NCI-H2107 (cell line): Measurements from ENCODE around the gene PIK3CA.
"Not testable (repeated sequence)": the region's sequence is repeated elsewhere in the genome, so short reads cannot be mapped to it uniquely, and the experiment has no call there.

Source experiments
- DNase-seq: peaks from one replicate; lab custom pipeline; 2025; lab: John Stamatoyannopoulos, UW

PIK3CA gene

DNA sequence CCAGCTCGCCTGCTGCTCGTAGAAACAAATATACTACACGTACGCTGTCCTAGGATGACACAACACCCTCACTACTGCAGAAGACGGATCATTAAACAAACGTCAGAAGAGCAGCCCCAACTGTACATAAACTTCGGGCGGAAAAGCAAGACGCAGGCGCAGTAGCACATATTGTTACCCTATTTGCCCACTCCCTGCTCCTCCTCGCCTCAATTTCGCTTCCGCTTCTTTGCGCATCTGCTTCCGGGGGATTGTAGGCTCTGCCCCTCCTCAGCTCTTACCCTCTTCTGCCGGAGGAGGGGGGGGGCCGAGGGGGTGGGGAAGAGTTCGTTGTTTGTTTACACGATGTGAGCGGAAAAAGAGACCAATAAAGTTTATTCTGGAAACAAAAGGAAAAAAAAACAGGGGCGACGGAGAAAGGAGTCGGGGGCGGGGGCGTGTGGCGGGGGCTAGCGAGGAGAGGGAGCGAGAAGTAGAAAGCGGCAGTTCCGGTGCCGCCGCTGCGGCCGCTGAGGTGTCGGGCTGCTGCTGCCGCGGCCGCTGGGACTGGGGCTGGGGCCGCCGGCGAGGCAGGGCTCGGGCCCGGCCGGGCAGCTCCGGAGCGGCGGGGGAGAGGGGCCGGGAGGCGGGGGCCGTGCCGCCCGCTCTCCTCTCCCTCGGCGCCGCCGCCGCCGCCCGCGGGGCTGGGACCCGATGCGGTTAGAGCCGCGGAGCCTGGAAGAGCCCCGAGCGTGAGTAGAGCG is at the start of gene PIK3CA:
Gene PIK3CA (plus strand): TSS at position 485 of the 743 bp plus-strand sequence. CDS start 50,469 bp downstream, outside the sequence.
- peak; percentile 99 for DNase-seq

DNA sequence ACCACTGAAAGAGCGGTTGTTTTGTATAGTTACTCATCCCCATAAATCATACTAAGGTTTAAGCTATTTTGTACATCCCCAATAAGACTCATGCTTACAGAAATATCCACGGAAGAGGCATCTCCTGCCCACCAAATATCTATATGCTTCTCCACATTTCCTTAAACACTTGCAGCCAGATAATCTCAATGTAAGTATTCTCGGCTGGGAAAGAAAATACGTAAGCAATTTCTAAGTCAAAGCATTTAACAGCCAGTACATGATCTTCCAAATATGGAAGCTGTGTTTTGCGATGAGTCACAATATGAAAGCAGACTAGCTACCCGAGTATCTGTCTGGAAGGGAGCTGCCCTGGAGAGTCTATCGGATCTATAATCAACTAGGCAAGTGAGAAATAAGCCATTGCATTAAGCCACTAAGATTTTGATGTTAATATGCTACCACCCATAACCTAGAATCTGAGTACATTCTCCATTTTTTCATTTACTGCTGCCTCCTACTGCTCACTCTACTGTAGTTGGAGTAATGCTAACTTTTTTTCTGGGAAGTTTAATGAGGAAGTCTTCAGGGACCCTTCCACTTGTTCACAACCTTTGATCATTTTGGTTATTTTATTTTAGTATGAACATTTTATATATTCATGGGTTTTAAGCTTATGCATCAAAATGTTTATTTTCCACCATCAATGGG is 49.6 kb upstream of the PIK3CA start:
- DNase-seq: no peak

DNA sequence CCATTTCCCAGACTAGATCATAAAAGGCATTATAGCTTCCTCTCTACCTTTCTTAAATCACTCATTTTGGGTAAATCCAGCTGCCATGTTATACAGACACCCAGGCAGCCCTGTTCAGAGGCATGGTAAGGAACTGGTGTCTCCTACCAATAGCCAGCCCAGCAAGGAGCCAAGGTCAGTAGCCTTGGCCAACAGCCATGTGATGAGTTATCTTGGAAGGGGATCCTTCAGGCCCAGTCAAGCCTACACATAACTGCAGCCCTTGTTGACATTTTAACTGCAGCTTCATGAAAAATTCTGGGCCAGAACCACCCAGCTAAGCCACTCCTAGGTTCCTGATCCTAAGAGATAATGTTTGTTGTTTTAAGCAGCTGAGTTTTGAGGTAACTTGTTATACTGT is 47.5 kb upstream of the PIK3CA start:
- no peak for DNase-seq

DNA sequence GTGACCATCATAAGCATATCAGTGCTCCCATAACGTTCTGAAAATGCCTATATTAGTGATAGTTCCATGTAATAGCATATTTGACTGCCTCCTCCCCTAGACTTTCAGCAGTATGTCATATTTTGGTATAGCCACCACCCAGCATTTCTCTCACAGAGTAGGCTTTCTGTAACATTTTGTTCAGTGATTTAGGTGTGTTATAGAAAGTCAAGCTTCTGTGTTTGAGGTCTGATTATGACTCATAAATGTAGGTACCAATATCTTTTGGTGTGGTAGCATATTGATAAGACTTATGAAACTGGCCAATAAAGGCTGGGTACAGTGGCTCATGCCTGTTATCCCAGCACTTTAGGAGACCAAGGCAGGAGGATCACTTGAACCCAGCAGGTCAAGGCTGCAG is 42.3 kb upstream of the PIK3CA start:
- no peak for DNase-seq

DNA sequence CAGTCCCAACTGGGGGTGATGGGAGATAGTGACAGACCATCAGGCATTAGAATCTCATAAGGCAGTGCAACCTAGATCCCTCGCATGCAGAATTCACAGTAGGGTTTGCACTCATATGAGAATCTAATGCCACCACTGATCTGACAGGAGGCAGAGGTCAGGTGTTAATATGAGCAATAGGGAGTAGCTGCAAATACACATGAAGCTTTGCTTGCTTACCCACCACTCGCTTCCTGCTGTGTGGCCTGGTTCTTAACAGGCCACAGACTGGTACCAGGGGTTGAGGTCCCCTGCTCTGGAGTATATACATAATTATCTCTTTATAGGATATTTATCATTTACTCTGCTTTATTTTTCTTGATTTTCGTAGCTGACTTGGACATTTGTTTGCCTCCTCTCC is 40.5 kb upstream of the PIK3CA start:
- DNase-seq: no peak

DNA sequence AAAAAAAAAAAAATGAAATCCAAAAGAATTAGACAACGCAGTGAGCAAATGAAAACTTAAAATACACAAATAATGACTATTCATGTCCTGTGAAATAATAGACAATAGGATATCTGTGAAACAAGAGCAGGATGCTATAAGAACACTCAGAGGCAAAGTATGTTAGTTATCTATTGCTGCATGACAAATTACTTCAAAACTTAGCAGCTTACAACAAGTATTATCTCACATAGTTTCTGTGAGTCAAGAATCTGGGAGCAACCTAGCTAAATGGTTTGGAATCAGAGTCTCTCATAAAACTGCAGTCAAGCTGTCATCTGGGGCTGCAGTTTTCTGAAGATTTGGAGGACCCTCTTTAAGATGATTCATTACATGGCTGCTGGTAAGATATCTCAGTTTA is 40.1 kb upstream of the PIK3CA start:
- DNase-seq: no peak

DNA sequence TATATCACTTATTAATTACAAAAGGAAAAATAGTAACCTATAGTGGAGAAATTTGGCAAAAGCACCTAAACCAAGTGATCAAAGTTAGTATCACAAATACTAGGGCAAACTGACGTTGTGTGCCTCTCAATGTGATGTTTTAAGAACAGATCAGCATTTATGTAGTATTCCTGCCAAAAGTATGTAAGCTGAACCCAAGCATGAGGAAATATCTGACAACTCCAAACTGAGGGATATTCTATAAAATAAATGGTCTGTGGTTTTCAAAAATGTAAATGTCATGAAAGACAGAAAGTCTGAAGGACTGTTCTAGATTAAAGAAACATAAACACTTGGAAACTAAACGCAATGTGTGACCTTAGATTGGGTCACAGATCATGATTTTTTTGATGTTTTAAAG is 34.3 kb upstream of the PIK3CA start:
- DNase-seq: no peak

DNA sequence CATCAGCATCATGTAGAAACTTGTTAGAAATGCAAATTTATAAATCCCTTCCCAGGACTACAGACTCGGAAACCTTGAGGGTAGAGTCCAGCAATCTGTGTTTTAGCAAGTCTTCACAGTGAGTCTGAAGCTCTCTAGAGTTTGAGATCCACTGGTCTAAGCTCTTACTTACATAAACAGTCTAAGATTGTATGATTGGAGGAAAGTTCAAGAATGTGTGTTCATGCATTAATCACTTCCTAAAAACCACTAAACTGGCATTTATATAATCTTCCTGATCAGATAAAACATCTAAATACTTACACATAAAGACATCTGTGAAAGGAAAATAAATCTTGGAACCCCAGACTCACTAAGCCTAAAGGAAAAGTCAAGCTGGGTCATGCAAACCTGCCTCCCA is 32.7 kb upstream of the PIK3CA start:
- DNase-seq: not testable (repeated sequence)

DNA sequence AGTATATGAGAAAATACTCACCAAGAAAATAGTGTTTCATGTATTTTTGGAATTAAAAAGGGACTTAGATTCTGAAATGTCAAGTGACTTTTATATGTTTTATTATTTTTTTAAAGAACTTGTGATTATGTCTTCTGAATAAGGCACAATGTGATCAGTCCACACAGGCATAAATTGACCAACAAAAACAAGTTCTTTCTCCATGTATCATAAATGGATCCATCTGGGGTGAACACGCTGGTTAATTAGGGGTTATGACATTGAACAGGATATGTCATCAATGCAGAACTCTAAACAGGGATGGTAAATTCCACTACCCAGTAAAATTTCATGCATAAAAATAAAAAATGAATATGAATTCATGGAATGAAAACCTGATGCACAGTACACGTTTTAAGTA is 31.3 kb upstream of the PIK3CA start:
- no peak for DNase-seq

DNA sequence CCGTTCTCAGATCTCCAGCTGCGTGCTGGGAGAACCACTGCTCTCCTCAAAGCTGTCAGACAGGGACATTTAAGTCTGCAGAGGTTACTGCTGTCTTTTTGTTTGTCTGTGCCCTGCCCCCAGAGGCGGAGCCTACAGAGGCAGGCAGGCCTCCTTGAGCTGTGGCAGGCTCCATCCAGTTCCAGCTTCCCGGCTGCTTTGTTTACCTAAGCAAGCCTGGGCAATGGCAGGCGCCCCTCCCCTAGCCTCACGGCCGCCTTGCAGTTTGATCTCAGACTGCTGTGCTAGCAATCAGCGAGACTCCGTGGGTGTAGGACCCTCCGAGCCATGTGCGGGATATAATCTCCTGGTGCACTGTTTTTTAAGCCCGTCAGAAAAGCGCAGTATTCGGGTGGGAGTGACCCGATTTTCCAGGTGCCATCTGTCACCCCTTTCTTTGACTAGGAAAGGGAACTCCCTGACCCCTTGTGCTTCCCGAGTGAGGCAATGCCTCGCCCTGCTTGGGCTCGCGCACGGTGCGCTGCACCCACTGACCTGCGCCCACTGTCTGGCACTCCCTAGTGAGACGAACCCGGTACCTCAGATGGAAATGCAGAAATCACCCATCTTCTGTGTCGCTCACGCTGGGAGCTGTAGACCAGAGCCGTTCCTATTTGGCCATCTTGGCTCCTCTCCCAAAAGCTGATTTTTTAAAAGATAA is 15.8 kb upstream of the PIK3CA start:
- not testable (repeated sequence) for DNase-seq

DNA sequence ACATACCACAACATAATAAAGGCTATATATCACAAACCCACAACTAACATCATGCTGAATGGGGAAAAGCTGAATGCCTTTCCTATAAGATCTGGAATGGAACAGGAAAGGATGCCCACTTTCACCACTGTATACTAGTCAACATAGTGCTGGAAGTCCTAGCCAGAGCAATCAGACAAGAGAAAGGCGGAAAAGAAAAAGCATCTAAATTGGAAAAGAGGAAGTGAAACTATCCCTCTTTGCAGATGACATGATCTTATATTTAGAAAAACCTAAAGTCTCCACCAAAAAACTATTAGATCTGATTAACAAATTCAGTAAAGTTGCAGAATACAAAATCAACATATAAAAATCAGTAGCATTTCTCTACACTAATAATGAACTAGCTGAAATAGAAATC is 14.6 kb upstream of the PIK3CA start:
- no peak for DNase-seq

DNA sequence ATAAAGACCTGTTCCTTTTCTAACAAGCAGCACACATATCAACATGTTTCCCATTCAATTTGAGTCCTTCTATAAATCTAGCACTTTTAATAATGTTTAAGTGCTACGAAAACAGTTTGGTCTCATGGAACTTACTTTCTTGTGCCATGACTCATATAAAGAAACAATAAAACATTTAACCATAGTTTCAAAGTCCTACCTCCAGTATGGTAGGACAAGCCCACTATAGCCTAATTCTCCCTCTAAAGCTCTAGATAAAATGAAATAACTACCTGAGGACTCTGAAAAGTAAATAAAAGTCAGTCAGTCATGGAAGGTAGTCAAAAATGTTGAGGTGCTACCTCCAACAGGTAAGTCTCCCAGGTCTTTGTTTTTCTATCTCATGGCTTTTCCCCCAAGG is 12.0 kb upstream of the PIK3CA start:
- no peak for DNase-seq

DNA sequence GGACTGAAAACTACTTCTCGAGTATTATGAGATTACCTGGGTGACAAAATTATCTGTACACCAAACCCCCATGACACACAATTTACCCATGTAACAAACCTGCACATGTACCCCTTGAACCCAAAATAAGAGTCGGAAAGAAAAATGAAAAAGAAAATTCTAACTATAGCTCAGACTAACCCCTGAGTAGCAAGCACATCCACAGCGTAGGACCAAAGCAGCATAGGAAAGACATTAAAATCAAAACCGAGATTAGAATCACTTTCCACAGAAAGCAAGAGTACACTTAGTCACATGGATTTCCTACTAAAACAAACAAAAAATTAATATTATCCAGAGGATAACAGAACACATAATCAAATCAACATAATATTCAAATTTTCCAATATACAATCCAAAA is 6.3 kb upstream of the PIK3CA start:
- DNase-seq: no peak

DNA sequence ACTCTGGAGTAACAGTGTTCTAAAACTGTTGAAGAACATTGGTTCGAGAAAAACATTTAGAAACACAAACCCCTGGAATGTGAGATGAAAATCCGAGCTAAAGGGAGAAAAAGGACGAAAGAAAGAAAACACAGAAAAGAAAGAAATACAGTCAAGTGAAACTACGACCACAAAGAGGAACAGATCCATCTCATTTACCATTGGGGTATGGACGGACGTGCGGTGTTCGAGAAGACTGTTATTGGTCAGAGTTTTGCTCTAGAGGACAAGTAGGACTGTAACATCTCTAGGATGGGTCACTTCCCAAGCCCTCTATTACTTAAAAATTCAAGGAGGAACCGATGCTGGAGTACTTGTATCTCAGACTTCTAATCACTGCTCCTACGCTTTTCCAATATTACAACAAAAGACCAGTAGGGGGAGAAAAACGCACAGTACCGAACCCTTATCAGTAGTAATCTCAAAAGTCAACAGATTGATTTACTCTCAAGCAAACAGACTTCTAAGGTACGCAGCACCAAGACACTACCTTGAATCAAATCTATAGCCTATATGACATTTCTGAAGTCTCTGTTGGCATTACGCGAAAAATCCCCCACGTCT is 1.1 kb upstream of the PIK3CA start:
- peak; percentile 64 for DNase-seq

DNA sequence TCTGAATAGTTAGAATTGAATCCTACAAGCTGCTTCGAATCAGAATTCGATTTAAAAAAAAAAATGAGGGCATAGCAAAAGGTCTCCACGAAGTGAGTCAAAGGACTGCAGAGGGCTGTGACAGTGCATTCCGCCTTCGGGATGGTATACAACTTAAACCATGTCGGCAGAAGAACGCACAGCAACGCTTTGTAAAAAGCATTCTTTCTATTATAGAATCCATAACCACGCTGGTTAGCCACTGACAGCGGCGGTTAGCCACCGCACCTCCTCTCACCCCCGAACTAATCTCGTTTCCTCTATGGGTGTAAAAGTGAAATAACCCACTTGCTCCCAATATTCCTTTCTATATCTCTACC is 664 bp upstream of the PIK3CA start:
- no peak for DNase-seq

DNA sequence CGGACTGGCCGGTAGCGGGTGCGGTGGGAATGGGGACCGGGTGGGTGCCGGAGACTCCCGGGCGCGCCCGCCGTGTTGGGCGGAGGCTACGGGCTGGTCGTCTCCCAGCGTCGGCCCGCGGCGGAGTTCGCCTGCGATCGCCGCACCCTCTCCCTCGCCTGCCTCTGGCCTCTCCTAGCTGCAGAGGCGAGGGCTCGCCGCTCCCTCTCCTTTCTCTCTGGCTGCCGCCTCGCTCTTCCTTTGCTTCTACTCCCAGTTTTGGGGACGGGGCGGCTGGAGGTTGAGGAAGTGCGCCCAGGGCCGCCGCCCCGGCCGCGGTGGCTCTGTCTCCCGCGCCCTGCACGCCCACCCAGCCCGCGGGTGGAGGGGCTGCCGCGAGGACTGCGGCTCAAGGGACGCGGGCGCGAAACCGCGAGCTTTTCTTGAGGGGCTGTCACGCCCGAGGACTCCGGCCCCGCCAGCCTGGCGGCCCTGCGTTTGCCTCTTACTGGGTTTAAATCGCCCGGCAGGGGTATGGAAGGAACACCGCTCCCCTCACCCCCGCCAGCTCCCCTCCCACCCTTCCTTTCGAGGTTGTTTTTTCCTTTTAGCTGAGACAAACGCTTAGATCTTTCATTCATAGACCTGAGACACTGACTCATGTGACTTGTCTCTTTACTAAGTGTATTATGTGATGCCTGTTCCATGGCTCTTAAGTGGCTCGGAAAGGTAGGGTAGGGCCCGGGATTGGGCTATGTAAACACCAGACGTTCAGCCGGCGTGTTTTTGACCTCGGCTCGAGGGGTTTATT is 654 bp downstream of the PIK3CA start:
- DNase-seq: peak; percentile 79

DNA sequence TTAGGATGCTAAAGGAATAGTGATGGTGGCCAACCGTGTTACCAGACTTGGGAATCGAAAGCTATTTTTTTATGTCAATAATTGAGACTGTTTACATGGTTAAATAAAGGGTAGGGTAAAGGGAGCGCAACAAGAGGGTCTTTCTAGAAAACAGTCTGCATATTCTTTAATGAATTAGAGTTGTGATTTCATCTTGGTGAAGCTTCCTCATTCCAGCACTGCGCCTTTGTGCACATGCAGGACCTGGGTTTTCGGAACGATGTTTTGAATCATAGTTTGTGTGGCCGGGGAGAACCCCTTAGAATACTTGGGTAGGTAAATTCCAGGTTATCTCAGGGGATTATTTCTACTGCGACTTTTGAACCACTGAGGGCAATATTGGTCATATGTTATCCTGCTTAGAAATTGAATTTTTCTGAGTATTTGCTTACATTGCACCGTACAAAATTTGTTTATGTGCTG is 1.3 kb downstream of the PIK3CA start:
- no peak for DNase-seq

DNA sequence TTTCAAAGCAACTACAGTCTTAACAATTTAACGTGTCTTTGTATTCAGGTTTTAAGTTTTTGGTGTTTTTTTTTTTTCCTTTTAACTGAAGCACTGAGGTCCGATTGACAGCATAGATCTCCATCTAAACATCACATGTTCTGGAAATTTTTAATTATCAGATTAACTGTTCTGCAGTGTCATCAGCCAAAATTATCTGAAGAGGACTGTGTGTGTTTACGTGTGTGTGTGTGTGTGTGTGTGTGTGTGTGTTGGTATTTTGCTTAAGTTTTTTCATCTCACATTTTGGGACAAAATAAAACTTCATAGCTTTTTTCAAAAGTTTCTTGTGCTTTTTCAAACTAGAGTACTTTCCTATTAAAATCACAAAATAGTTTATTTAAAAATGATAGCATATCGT is 1.8 kb downstream of the PIK3CA start:
- no peak for DNase-seq

DNA sequence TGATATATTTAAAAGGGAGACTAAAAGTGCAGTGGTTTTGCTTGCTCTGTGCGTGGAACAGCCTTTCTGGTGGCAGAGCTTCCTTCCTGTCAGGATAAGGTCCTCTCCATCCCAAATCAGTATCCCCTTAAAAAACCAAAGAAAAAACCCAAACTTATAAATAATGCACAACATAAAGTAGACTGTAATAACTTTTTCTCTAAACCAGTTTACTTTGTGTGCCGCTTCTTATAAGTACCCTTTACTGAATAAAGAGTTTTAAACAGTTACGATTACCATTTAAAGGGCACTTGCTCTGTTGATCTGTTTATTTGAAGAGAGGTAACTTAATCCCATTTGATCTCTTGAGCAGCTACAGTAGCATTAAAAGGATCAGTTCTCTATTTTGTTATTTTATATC is 2.5 kb downstream of the PIK3CA start:
- no peak for DNase-seq

DNA sequence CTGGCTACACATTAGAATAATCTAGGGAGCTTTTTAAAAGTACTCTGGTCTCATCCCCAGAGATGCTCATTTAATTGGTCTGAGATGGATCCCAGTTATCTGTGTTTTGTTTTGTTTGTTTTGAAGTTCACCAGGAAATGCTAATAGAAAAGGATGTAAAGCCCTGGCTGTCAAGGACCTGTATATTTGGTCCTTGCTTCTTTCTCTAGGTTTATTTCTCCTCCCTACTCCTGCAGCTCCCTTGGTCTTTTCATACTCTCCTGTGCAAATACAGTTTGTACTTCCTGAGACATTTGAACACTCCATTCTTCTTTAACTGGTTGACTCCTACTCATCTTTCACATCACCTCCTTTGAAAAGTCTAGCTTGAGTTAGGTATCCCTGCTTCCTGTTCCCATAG is 3.3 kb downstream of the PIK3CA start:
- DNase-seq: no peak

DNA sequence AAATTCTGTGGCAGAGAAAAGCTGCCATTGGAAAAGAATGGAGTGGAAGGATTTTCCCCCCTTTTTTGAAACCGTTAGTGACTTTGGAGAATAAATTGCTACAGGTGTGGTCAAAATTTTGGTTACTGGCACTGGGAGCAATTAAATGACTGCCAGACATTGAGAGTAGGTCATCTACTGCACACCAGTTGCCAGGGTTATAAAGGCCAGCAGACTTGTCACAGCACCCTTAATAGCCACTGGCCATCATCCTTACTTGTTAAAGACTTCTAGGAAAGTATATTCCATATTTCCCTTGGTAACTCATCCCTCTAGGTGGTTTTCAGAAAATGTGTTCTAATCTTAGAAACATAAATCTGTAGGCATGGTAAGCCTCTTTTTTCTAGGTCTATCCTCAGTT is 8.0 kb downstream of the PIK3CA start:
- DNase-seq: no peak

DNA sequence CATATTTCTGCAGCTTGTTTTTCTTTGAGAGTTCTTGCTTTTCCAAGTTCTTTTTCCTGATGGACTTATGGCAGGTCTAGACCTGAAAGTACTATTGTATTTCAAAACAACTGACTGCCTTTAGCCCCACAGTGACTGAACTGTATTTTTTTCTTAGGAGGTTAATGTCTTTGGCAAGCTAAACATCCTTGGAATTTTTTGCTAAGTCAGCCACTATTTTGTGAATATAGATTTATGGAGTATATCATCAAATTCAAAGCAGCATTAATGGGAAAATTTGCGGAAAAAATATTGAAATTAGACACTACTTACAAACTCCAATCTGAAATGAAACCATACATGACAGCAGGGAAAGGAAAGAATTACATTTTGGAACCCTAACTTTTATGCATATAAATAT is 8.6 kb downstream of the PIK3CA start:
- no peak for DNase-seq
